HEK293 (cell line): Measurements from ENCODE around the gene USH1G.
"Not testable (repeated sequence)": the region's sequence is repeated elsewhere in the genome, so short reads cannot be mapped to it uniquely, and the experiment has no call there.

Experiments used
- KLF7 ChIP-seq: fragments of 450-650 bp; formaldehyde crosslinking; IDR thresholded peaks from 2 replicates; pipeline ENCODE4 v1.5.1; 2016; ENCODE audit warnings: missing biosample characterization, missing genetic modification characterization, borderline replicate concordance
- ZBTB48 ChIP-seq: fragments of 450-650 bp; formaldehyde crosslinking; IDR thresholded peaks from 2 replicates; pipeline ENCODE4 v1.5.1; 2016; ENCODE audit warnings: missing biosample characterization, missing genetic modification characterization
- ZNF549 ChIP-seq: fragments of 450-650 bp; IDR thresholded peaks from 2 replicates; pipeline ENCODE4 v1.5.1; 2018; ENCODE audit warnings: missing biosample characterization, missing genetic modification characterization, mild to moderate bottlenecking, inconsistent platforms, moderate library complexity
- TF ChIP-seq, protein P1 (sequence below): fragments of 450-650 bp; formaldehyde crosslinking; IDR thresholded peaks from 2 replicates; pipeline ENCODE4 v1.5.1; 2016; ENCODE audit warnings: missing biosample characterization, missing genetic modification characterization
- TF ChIP-seq, protein P2 (sequence below): fragments of 450-650 bp; IDR thresholded peaks from 2 replicates; pipeline ENCODE4 v1.5.1; 2018; ENCODE audit warnings: missing biosample characterization, mild to moderate bottlenecking, missing genetic modification characterization

DNA sequence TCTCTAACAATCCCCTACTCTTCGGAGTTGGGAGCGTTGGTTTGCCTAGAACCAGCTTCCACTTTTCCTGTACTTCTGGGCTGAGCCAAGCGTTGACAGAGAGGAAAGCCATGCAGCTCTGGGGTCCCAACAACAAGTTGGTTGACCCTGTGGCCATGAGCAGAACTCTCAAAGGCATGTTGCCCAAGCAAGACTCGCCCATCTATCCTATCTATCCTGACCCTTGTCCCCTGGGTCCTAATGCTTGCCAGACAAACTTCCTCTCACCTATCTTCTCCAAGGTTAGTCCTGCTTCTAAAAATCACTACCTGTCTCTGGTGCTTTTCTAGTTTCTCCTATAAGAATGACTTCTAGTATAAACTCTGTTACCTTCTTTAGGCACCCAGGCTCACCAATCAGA is 14.0 kb downstream of the USH1G start:
- TF ChIP-seq, protein P1, sequence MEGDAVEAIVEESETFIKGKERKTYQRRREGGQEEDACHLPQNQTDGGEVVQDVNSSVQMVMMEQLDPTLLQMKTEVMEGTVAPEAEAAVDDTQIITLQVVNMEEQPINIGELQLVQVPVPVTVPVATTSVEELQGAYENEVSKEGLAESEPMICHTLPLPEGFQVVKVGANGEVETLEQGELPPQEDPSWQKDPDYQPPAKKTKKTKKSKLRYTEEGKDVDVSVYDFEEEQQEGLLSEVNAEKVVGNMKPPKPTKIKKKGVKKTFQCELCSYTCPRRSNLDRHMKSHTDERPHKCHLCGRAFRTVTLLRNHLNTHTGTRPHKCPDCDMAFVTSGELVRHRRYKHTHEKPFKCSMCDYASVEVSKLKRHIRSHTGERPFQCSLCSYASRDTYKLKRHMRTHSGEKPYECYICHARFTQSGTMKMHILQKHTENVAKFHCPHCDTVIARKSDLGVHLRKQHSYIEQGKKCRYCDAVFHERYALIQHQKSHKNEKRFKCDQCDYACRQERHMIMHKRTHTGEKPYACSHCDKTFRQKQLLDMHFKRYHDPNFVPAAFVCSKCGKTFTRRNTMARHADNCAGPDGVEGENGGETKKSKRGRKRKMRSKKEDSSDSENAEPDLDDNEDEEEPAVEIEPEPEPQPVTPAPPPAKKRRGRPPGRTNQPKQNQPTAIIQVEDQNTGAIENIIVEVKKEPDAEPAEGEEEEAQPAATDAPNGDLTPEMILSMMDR = not testable (repeated sequence)
- not testable (repeated sequence) for TF ChIP-seq ZNF549 (tag by site-specific recombination); KLF7 (tag by site-specific recombination); ZBTB48
- TF ChIP-seq, protein P2, sequence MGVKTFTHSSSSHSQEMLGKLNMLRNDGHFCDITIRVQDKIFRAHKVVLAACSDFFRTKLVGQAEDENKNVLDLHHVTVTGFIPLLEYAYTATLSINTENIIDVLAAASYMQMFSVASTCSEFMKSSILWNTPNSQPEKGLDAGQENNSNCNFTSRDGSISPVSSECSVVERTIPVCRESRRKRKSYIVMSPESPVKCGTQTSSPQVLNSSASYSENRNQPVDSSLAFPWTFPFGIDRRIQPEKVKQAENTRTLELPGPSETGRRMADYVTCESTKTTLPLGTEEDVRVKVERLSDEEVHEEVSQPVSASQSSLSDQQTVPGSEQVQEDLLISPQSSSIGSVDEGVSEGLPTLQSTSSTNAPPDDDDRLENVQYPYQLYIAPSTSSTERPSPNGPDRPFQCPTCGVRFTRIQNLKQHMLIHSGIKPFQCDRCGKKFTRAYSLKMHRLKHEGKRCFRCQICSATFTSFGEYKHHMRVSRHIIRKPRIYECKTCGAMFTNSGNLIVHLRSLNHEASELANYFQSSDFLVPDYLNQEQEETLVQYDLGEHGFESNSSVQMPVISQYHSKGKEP (tag by site-specific recombination) = not testable (repeated sequence)
